GOT3 (cell line): ENCODE data around the gene PHF12.

Experiments
- DNase-seq: peaks from one replicate; lab custom pipeline; 2025; ENCODE audit warnings: mixed read lengths; lab: John Stamatoyannopoulos, UW

PHF12 gene

DNA sequence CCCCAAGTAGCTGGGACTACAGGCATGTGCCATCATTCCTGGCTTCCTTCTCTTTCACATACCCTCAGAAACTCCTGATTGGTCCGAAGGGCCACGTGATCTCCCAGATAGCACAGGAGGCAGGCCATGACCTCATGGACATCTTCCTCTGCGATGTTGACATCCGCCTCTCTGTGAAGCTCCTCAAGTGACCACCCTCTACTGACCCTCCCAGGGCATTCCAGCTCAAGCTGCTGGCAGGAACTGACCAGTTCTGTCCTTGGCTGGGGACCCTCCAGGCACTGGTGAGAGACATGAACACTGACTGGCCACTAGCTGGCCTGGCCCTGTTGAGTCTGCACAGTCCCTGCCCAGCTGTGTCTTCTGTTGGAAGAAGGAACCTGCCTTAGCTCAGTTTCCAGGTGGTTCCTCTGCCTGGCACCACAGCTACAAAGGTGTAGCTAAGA lies 90.9 kb downstream of the PHF12 start:
- DNase-seq, result no peak

DNA sequence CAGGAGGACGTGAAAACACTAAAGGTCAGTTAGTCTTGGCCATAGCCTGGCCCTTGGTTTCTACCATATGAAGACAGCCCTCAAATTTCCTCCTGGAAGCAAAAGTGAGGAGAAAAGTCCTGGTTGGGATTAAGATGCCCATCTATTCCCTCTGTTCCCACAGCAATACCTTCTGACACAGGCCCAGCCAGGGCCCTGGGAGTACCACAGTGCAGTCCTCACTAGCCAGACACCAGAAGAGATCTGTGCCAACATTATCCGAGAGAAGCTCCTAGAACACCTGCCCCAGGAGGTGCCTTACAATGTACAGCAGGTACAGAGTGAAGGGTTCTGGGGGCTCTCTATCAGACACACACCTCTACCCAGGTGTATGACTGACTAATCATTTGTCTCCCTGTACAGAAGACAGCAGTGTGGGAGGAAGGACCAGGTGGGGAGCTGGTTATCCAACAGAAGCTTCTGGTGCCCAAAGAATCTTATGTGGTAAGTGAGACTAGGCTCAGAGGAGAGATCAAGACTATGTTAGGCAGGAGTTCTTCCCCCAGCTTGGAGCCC lies 92.4 kb downstream of the PHF12 start:
- no peak for DNase-seq

DNA sequence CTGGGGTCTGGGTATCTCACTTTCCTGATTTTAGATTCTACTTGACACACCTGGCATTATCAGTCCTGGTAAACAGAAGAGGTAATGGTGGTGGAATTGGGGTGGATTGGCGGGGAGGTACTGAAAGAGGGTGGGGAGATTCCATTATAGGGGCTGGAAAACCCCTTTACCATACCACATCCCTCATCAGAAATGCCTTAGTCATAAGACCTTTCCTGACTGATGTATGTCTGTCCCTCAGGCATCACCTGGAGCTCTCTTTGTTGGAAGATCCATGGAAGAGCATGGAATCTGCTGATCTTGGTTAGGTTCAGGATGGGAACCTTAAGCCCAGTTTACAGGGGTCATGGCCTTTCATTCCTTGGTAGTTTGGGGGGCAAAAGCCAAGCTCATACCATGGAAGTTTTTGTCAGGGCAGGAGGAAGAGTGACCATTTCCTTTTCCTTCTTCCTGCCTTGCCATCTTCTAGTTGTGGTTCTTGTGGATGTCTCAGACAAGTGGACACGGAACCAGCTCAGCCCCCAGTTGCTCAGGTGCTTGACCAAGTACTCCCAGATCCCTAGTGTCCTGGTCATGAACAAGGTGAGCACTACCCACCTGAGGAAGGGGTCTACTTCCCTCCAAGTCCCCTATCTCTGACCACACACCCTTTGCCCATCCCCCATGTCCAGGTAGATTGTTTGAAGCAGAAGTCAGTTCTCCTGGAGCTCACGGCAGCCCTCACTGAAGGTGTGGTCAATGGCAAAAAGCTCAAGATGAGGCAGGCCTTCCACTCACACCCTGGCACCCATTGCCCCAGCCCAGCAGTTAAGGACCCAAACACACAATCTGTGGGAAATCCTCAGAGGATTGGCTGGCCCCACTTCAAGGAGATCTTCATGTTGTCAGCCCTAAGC lies 93.2 kb downstream of the PHF12 start:
- DNase-seq, result no peak

DNA sequence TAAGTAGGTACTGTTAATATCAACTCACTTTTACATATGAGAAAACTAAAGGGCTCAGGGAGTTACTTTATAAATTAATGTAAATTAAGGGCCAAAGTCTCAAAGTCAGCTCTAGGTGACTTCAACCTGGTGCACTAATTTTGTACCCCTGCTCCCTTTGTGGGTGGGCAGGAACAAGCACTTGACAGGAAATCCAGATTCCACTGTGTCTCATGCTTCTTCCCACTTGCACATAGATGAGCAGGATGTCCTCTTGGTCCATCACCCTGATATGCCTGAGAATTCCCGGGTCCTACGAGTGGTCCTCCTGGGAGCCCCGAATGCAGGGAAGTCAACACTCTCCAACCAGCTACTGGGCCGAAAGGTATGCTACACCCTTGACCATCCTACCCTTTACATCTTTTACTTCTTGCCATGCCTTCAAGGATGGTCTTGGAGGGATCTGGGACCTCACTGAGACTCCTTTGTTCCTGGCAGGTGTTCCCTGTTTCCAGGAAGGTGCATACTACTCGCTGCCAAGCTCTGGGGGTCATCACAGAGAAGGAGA lies 95.2 kb downstream of the PHF12 start:
- no peak for DNase-seq

DNA sequence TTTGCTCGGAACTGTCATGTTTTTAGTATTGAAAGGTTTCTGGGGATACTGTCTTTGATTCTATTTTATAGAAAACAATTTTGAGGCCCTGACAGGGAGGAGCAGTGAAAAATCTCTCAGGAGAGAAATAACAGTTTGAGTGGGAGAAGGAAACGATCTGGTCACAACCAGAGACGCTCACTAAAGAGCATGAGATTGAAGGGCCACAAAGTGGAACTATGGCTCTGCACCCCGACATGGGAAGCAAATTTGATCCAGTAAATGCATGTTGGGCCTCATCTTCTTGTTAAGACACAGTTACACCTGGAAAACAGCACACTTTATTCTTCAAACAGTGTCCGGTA lies 96.0 kb downstream of the PHF12 start:
- no peak for DNase-seq
